CD4-positive, alpha-beta T cell (primary cell): ENCODE measurements around the gene TRIP11. TPM values are rescaled to one million over a fixed set of nuclear protein-coding genes. Genes with fewer than 3 reads are reported as not detected.
A peak's percentile ranks its signal among the peaks of the same experiment; 100 is the strongest.

Experiments used
- ATAC-seq: fragments of 200-7000 bp; cut with Tn5 transposase; one replicate; pipeline ENCODE4 v1.10.0; 2022; ENCODE audit warnings: mild to moderate bottlenecking; ENCODE audit not compliant: poor library complexity
- CTCF ChIA-PET: fragments of 350-600 bp; sonication (Branson Sonifier 250); formaldehyde crosslinking; loops from one replicate; lab custom pipeline; 2021; ENCODE audit warnings: antibody characterized with exemption, inconsistent platforms; lab: Charles Lee
- POLR2A ChIA-PET: fragments of 350-600 bp; sonication (Branson Sonifier 250); formaldehyde crosslinking; loops from one replicate; lab custom pipeline; 2021; ENCODE audit warnings: antibody characterized with exemption, inconsistent platforms; lab: Charles Lee
- DNase-seq, 14 experiments: peaks; one replicate each; pipeline ENCODE4 v3.0.0-alpha.2; 2013 to 2020; ENCODE audit warnings: mixed read lengths in 2 of 14
- H3K27ac ChIP-seq, 2 donors: one replicate each; pipeline versions ENCODE4 v1.5.1 to v1.7.0; 2013; ENCODE audit warnings: low read length in 2 of 2, low read depth in 1 of 2, mild to moderate bottlenecking in 1 of 2
- H3K27me3 ChIP-seq, 2 experiments: 1 replicate in 1 of 2; 2 replicates in 1 of 2; pipeline versions ENCODE4 v1.6.1 to v1.7.0; 2013; ENCODE audit warnings: low read length in 2 of 2, control low read depth in 1 of 2, mild to moderate bottlenecking in 1 of 2, moderate library complexity in 1 of 2; ENCODE audit not compliant: insufficient read depth in 2 of 2, control insufficient read depth in 1 of 2
- H3K36me3 ChIP-seq: one replicate; pipeline ENCODE4 v1.6.1; 2013; ENCODE audit warnings: low read length, control low read depth; ENCODE audit not compliant: insufficient read depth
- H3K4me1 ChIP-seq: one replicate; pipeline ENCODE4 v1.6.1; 2013; ENCODE audit warnings: low read length, control low read depth; ENCODE audit not compliant: insufficient read depth
- H3K4me3 ChIP-seq: one replicate; pipeline ENCODE4 v1.5.1; 2013; ENCODE audit warnings: mild to moderate bottlenecking, low read length, moderate library complexity
- H3K9me3 ChIP-seq, 2 experiments: 1 replicate in 1 of 2; 2 replicates in 1 of 2; pipeline versions ENCODE4 v1.6.1 to v1.7.0; 2013; ENCODE audit warnings: low read length in 2 of 2, mild to moderate bottlenecking in 2 of 2, control low read depth in 1 of 2, moderate library complexity in 1 of 2; ENCODE audit not compliant: control insufficient read depth in 1 of 2, insufficient read depth in 1 of 2
- H3K27ac Mint-ChIP-seq: one replicate; pipeline ENCODE4 v1.8.0; 2020; ENCODE audit warnings: mixed read lengths
- H3K27me3 Mint-ChIP-seq: one replicate; pipeline ENCODE4 v1.8.0; 2021; ENCODE audit warnings: mixed read lengths
- H3K36me3 Mint-ChIP-seq: one replicate; pipeline ENCODE4 v1.8.0; 2021; ENCODE audit warnings: low read depth, mixed read lengths
- H3K4me1 Mint-ChIP-seq: one replicate; pipeline ENCODE4 v1.8.0; 2021; ENCODE audit warnings: low read depth, mixed read lengths
- H3K4me3 Mint-ChIP-seq: one replicate; pipeline ENCODE4 v1.8.0; 2020; ENCODE audit warnings: mild to moderate bottlenecking, mixed read lengths
- H3K9me3 Mint-ChIP-seq: one replicate; pipeline ENCODE4 v1.8.0; 2020; ENCODE audit warnings: mixed read lengths
- CTCF ChIP-seq: fragments of 200-600 bp; IDR thresholded peaks from one replicate; pipeline ENCODE4 v1.8.0; 2022; ENCODE audit warnings: antibody characterized with exemption, mild to moderate bottlenecking
- intact Hi-C, 2 experiments: fragments of 100-400 bp; cut with DNase I in 1 of 2; cut with micrococcal nuclease in 1 of 2; formaldehyde crosslinking; loops; one replicate each; pipeline versions ENCODE4 v1.15.1 to v1.9.0; 2023 to 2025; cut with DNase I, micrococcal nuclease
- total RNA-seq, 174 experiments: library from RNA in 2 of 174; stranded (reverse) in 2 of 174; gene quantifications; one replicate each; pipeline ENCODE4 v1.2.3 and lab custom pipeline; 2021 to 2026

TRIP11 gene
- total RNA-seq, 2 experiments from 2014 or later: 30.0 to 31.2 TPM

- ATAC-seq (no peak), DNase-seq (no peak)
- Mint-ChIP-seq H3K9me3 (no peaks in the 10 kb centered on the region), H3K27me3 (no peaks in the 10 kb centered on the region), H3K4me1 (peaks cover 40% of the 10 kb centered on the region), H3K27ac (peak overlapping the region; percentile 84), H3K36me3 (peaks cover 46% of the 10 kb centered on the region), H3K4me3 (no peak overlapping the region)
- intact Hi-C loops: no loop called here
- Histone ChIP-seq H3K27ac (no peak overlapping the region), H3K9me3 (no peaks in the 10 kb centered on the region), H3K36me3 (peaks cover 26% of the 10 kb centered on the region), H3K27me3 (no peaks in the 10 kb centered on the region), H3K4me3 (no peak overlapping the region), H3K4me1 (peaks cover 5% of the 10 kb centered on the region)
- POLR2A ChIA-PET: interaction anchor here (1.1 to 2.1 kb wide), 4 partner anchors 9 to 189 kb away, joined by 3 to 13 read pairs (median 8); partner anchors contain the start of gene TRIP11
- no peak for TF ChIP-seq CTCF
- CTCF ChIA-PET: interaction anchor here (1.1 to 1.9 kb wide), 2 partner anchors 8 to 14 kb away, joined by 3 to 6 read pairs; no protein-coding TSS in a partner anchor
These were observed 35.8 kb downstream of the TRIP11 start for GRCh38 chr14:92004062-92004461.

GRCh38 chr14:91998667-91999570 lies 40.9 kb downstream of the TRIP11 start:
- peak overlapping the region; percentile 45 for H3K4me3 Mint-ChIP-seq
- no peak for TF ChIP-seq CTCF
- peaks cover 55% of the 10 kb centered on the region for H3K36me3 Mint-ChIP-seq
- Histone ChIP-seq H3K9me3 (no peaks in the 10 kb centered on the region), H3K4me1 (peaks cover 2% of the 10 kb centered on the region), H3K36me3 (peaks cover 16% of the 10 kb centered on the region), H3K27ac (no peak overlapping the region), H3K4me3 (no peak overlapping the region), H3K27me3 (no peaks in the 10 kb centered on the region)
- ChIA-PET POLR2A (no interaction called here), CTCF (no interaction called here)
- ATAC-seq: peak; percentile 46
- peak overlapping the region; percentile 45 for H3K27ac Mint-ChIP-seq
- H3K9me3 Mint-ChIP-seq: no peaks in the 10 kb centered on the region
- peak in 1 of 14 experiments; percentile 43 for DNase-seq
- intact Hi-C loops: loop anchor here (5.0 to 10.0 kb wide), 2 partner anchors 347 to 514 kb away; no protein-coding TSS in a partner anchor
- no peaks in the 10 kb centered on the region for H3K27me3 Mint-ChIP-seq
- peaks cover 43% of the 10 kb centered on the region for H3K4me1 Mint-ChIP-seq

GRCh38 chr14:91997492-91997891 lies 42.4 kb downstream of the TRIP11 start:
- Mint-ChIP-seq H3K4me1 (peaks cover 33% of the 10 kb centered on the region), H3K27me3 (no peaks in the 10 kb centered on the region), H3K36me3 (peaks cover 54% of the 10 kb centered on the region), H3K4me3 (no peak overlapping the region), H3K9me3 (no peaks in the 10 kb centered on the region), H3K27ac (peak overlapping the region; percentile 6)
- CTCF ChIA-PET: interaction anchor here (0.5 to 1.4 kb wide), 14 partner anchors 9 to 348 kb away, joined by 3 to 6 read pairs (median 4); partner anchors contain the start of gene ATXN3
- ATAC-seq (no peak), DNase-seq (no peak)
- TF ChIP-seq CTCF: no peak
- no peaks in the 10 kb centered on the region for H3K9me3 ChIP-seq
- H3K4me1 ChIP-seq: no peaks in the 10 kb centered on the region
- H3K36me3 ChIP-seq: peaks cover 22% of the 10 kb centered on the region
- no peaks in the 10 kb centered on the region for H3K27me3 ChIP-seq
- no peak overlapping the region for H3K4me3 ChIP-seq
- intact Hi-C loops: loop anchor here (2.0 to 10.0 kb wide), 3 partner anchors 283 to 513 kb away; no protein-coding TSS in a partner anchor
- POLR2A ChIA-PET: interaction anchor here (0.6 to 1.9 kb wide), 8 partner anchors 8 to 488 kb away, joined by 3 to 10 read pairs (median 4); partner anchors contain the start of genes ATXN3, CPSF2 and NDUFB1
- H3K27ac ChIP-seq: peak overlapping the region in 1 of 2 donors; percentile 6
